HG03342 (cell line): ENCODE results near the gene ASPA.

Source experiments
- ATAC-seq: cut with Tn5 transposase; IDR thresholded peaks from one replicate; pipeline ENCODE4 v1.9.1; 2021; ENCODE audit warnings: mild to moderate bottlenecking, moderate library complexity; ENCODE audit not compliant: unreplicated experiment

ASPA gene

GRCh38 chr17:3532859-3533142 is 57.0 kb downstream of the ASPA start:
- no peak for ATAC-seq

GRCh38 chr17:3533752-3534151 is 58.0 kb downstream of the ASPA start:
- ATAC-seq: no peak

- no peak for ATAC-seq
Observed at GRCh38 chr17:3534881-3535252, 59.1 kb downstream of the ASPA start.

- ATAC-seq: no peak
Observed at GRCh38 chr17:3535253-3535995, 59.6 kb downstream of the ASPA start.

- no peak for ATAC-seq
Observed at GRCh38 chr17:3536716-3537115, 60.9 kb downstream of the ASPA start.

GRCh38 chr17:3539881-3540540 is 64.2 kb downstream of the ASPA start:
- ATAC-seq: no peak

GRCh38 chr17:3542410-3543088 is 66.8 kb downstream of the ASPA start:
- no peak for ATAC-seq

- ATAC-seq: no peak
Observed at GRCh38 chr17:3543453-3543852, 67.7 kb downstream of the ASPA start.

- ATAC-seq: no peak
Observed at GRCh38 chr17:3544365-3544764, 68.6 kb downstream of the ASPA start.

- ATAC-seq: no peak
Observed at GRCh38 chr17:3545151-3545550, 69.4 kb downstream of the ASPA start.

- no peak for ATAC-seq
Observed at GRCh38 chr17:3546521-3546920, 70.7 kb downstream of the ASPA start.

- no peak for ATAC-seq
Observed at GRCh38 chr17:3546997-3547396, 71.2 kb downstream of the ASPA start.

- ATAC-seq: no peak
Observed at GRCh38 chr17:3547628-3548027, 71.8 kb downstream of the ASPA start.

- no peak for ATAC-seq
Observed at GRCh38 chr17:3549610-3550162, 73.9 kb downstream of the ASPA start.

GRCh38 chr17:3551189-3551588 is 75.4 kb downstream of the ASPA start:
- no peak for ATAC-seq

GRCh38 chr17:3552916-3553315 is 77.1 kb downstream of the ASPA start:
- no peak for ATAC-seq
